Measurements from ENCODE around the gene FKBP2.
A peak's percentile ranks its signal among the peaks of the same experiment; 100 is the strongest.

FKBP2 gene

GRCh38 chr11:64240435-64241240 lies at the start of gene FKBP2:
FKBP2 (plus strand) TSS chr11:64241095; CDS start chr11:64242388, 1,293 bp downstream.
- peak; percentile 97 to 98 for DNase-seq

GRCh38 chr11:64192434-64192833 lies 48.5 kb upstream of the FKBP2 start:
- DNase-seq, result no peak

- no peak for DNase-seq
These were observed 44.3 kb upstream of the FKBP2 start for GRCh38 chr11:64196626-64197025.

- no peak for DNase-seq
These were observed 42.4 kb upstream of the FKBP2 start for GRCh38 chr11:64198511-64198910.

GRCh38 chr11:64201543-64201942 lies 39.4 kb upstream of the FKBP2 start:
- no peak for DNase-seq

- DNase-seq, result no peak
These were observed 37.9 kb upstream of the FKBP2 start for GRCh38 chr11:64202992-64203391.

GRCh38 chr11:64203421-64204079 lies 37.3 kb upstream of the FKBP2 start:
- no peak for DNase-seq

- DNase-seq, result no peak
These were observed 36.8 kb upstream of the FKBP2 start for GRCh38 chr11:64204080-64204440.

GRCh38 chr11:64204464-64204989 lies 36.4 kb upstream of the FKBP2 start:
- peak; percentile 75 to 79 for DNase-seq

GRCh38 chr11:64206457-64207255 lies 34.2 kb upstream of the FKBP2 start, which contains the start of gene FERMT3:
FERMT3 (plus strand) TSS chr11:64206721; CDS start chr11:64207365, 644 bp downstream.
- peak; percentile 75 to 87 for DNase-seq

- peak; percentile 84 to 85 for DNase-seq
These were observed 33.4 kb upstream of the FKBP2 start for GRCh38 chr11:64207256-64208085.

GRCh38 chr11:64208086-64208795 lies 32.7 kb upstream of the FKBP2 start:
- no peak for DNase-seq

GRCh38 chr11:64208796-64209562 lies 31.9 kb upstream of the FKBP2 start:
- no peak for DNase-seq

GRCh38 chr11:64209563-64209843 lies 31.4 kb upstream of the FKBP2 start:
- DNase-seq, result no peak

GRCh38 chr11:64210301-64211020 lies 30.4 kb upstream of the FKBP2 start:
- no peak for DNase-seq

GRCh38 chr11:64211181-64211872 lies 29.6 kb upstream of the FKBP2 start:
- DNase-seq, result no peak

- DNase-seq, result no peak
These were observed 24.0 kb upstream of the FKBP2 start for GRCh38 chr11:64216879-64217278.

GRCh38 chr11:64218628-64219353 lies 22.1 kb upstream of the FKBP2 start:
- DNase-seq, result no peak

- DNase-seq, result no peak
These were observed 21.6 kb upstream of the FKBP2 start for GRCh38 chr11:64219354-64219684.

All from stimulated activated CD4-positive, alpha-beta T cell treated with anti-CD3 and anti-CD28 coated beads, Interleukin-2, amount 100 ng/mL, for 24 hours (primary cell).